SK-N-SH treated with all-trans-retinoic acid at 6 μM for 48 hours (cell line): ENCODE data around the gene RASA3.
"Not testable (repeated sequence)": the region's sequence is repeated elsewhere in the genome, so short reads cannot be mapped to it uniquely, and the experiment has no call there.

Experiments used
- ATAC-seq: fragments of 200-7000 bp; cut with Tn5 transposase; 3 replicates; pipeline ENCODE4 v1.9.1; 2020; ENCODE audit warnings: mild to moderate bottlenecking, moderate library complexity
- ARNTL ChIP-seq: fragments of 450-650 bp; formaldehyde crosslinking; IDR thresholded peaks from 2 replicates; pipeline ENCODE4 v1.5.0; 2020; ENCODE audit warnings: low read depth, mild to moderate bottlenecking, moderate library complexity, borderline replicate concordance
- BACH2 ChIP-seq: fragments of 250-450 bp; sonication (Bioruptor Pico); IDR thresholded peaks from 2 replicates; pipeline ENCODE4 v1.9.0; 2021; ENCODE audit warnings: mild to moderate bottlenecking, borderline replicate concordance
- CREB5 ChIP-seq: fragments of 250-450 bp; sonication (Bioruptor Pico); IDR thresholded peaks from 2 replicates; pipeline ENCODE4 v1.5.1; 2020; ENCODE audit warnings: low read depth, mild to moderate bottlenecking, moderate library complexity
- CSDC2 ChIP-seq: fragments of 250-450 bp; sonication (Bioruptor Pico); IDR thresholded peaks from 2 replicates; pipeline ENCODE4 v1.5.0; 2020; ENCODE audit warnings: mild to moderate bottlenecking, moderate library complexity
- GLIS3 ChIP-seq: fragments of 250-450 bp; sonication (Bioruptor Pico); IDR thresholded peaks from 2 replicates; pipeline ENCODE4 v1.5.0; 2020; ENCODE audit warnings: mild to moderate bottlenecking, moderate library complexity
- ISL1 ChIP-seq: fragments of 250-450 bp; sonication (Bioruptor Pico); IDR thresholded peaks from 2 replicates; pipeline ENCODE4 v2.1.2; 2022; ENCODE audit warnings: mild to moderate bottlenecking, moderate library complexity
- OSR1 ChIP-seq: fragments of 250-450 bp; sonication (Bioruptor Pico); IDR thresholded peaks from 2 replicates; pipeline ENCODE4 v1.8.0; 2022; ENCODE audit warnings: moderate library complexity, mild to moderate bottlenecking, inconsistent platforms
- PATZ1 ChIP-seq: fragments of 250-450 bp; sonication (Bioruptor Pico); IDR thresholded peaks from 2 replicates; pipeline ENCODE4 v1.8.0; 2020; ENCODE audit warnings: mild to moderate bottlenecking, moderate library complexity, borderline replicate concordance
- PPARA ChIP-seq: fragments of 250-450 bp; sonication (Bioruptor Pico); IDR thresholded peaks from 2 replicates; pipeline ENCODE4 v1.5.0; 2020; ENCODE audit warnings: mild to moderate bottlenecking, borderline replicate concordance
- RARB ChIP-seq: fragments of 250-450 bp; sonication (Bioruptor Pico); IDR thresholded peaks from 2 replicates; pipeline ENCODE4 v1.8.0; 2021; ENCODE audit warnings: mild to moderate bottlenecking, moderate library complexity
- SNAI2 ChIP-seq: fragments of 250-450 bp; sonication (Bioruptor Pico); IDR thresholded peaks from 2 replicates; pipeline ENCODE4 v1.5.0; 2020; ENCODE audit warnings: mild to moderate bottlenecking, moderate library complexity
- TCF4 ChIP-seq: fragments of 250-450 bp; sonication (Bioruptor Pico); IDR thresholded peaks from 2 replicates; pipeline ENCODE4 v1.8.0; 2021; ENCODE audit warnings: mild to moderate bottlenecking, moderate library complexity, borderline replicate concordance
- TOX ChIP-seq: fragments of 250-450 bp; sonication (Bioruptor Pico); IDR thresholded peaks from 2 replicates; pipeline ENCODE4 v1.8.0; 2021; ENCODE audit warnings: mild to moderate bottlenecking, moderate library complexity, borderline replicate concordance
- TSHZ2 ChIP-seq: fragments of 250-450 bp; sonication (Bioruptor Pico); IDR thresholded peaks from 2 replicates; pipeline ENCODE4 v1.5.0; 2020; ENCODE audit warnings: mild to moderate bottlenecking, moderate library complexity
- ZC3H10 ChIP-seq: fragments of 250-450 bp; sonication (Bioruptor Pico); IDR thresholded peaks from 2 replicates; pipeline ENCODE4 v1.5.1; 2021; ENCODE audit warnings: mild to moderate bottlenecking, moderate library complexity
- ZFP3 ChIP-seq: fragments of 250-450 bp; sonication (Bioruptor Pico); IDR thresholded peaks from 2 replicates; pipeline ENCODE4 v1.5.0; 2020; ENCODE audit warnings: mild to moderate bottlenecking, moderate library complexity
- ZFP30 ChIP-seq: fragments of 450-650 bp; formaldehyde crosslinking; IDR thresholded peaks from 2 replicates; pipeline ENCODE4 v1.5.0; 2022; ENCODE audit warnings: mild to moderate bottlenecking, moderate library complexity
- ZNF565 ChIP-seq: fragments of 450-650 bp; formaldehyde crosslinking; conservative IDR thresholded peaks from 2 replicates; pipeline ENCODE4 v1.5.0; 2020; ENCODE audit warnings: low read depth, mild to moderate bottlenecking, moderate library complexity
- ZNF70 ChIP-seq: fragments of 450-650 bp; formaldehyde crosslinking; IDR thresholded peaks from 2 replicates; pipeline ENCODE4 v1.5.0; 2020; ENCODE audit warnings: mild to moderate bottlenecking, moderate library complexity

RASA3 gene

GRCh38 chr13:114164053-114164452, 31.6 kb upstream of the RASA3 start (continued):
- TF ChIP-seq CREB5 (no peak), PPARA (no peak), GLIS3 (CRISPR knock-in tag) (no peak), ZC3H10 (no peak), BACH2 (CRISPR knock-in tag) (no peak), RARB (CRISPR knock-in tag) (no peak), SNAI2 (CRISPR knock-in tag) (no peak), TOX (CRISPR knock-in tag) (no peak), ARNTL (no peak)

- ATAC-seq = no peak
- TF ChIP-seq TCF4 = no peak
- TF ChIP-seq ZNF70 = no peak
- TF ChIP-seq TOX (CRISPR knock-in tag) = no peak
- TF ChIP-seq PPARA = no peak
- no peak for TF ChIP-seq SNAI2 (CRISPR knock-in tag)
- TF ChIP-seq ARNTL = no peak
- TF ChIP-seq ZFP30 (CRISPR knock-in tag) = no peak
- no peak for TF ChIP-seq ZFP3 (CRISPR knock-in tag)
- TF ChIP-seq ZC3H10 = no peak
- TF ChIP-seq BACH2 (CRISPR knock-in tag) = no peak
- TF ChIP-seq CREB5 = no peak
These were observed 30.1 kb upstream of the RASA3 start for GRCh38 chr13:114162533-114162922.

GRCh38 chr13:114161644-114162532, 29.5 kb upstream of the RASA3 start:
- ATAC-seq = no peak
- no peak for TF ChIP-seq TSHZ2
- no peak for TF ChIP-seq CSDC2 (CRISPR knock-in tag)
- no peak for TF ChIP-seq PPARA
- TF ChIP-seq BACH2 (CRISPR knock-in tag) = no peak
- no peak for TF ChIP-seq TCF4
- TF ChIP-seq ISL1 = no peak
- no peak for TF ChIP-seq SNAI2 (CRISPR knock-in tag)
- no peak for TF ChIP-seq ZNF565 (CRISPR knock-in tag)
- TF ChIP-seq OSR1 (CRISPR knock-in tag) = no peak
- TF ChIP-seq RARB (CRISPR knock-in tag) = no peak
- no peak for TF ChIP-seq TOX (CRISPR knock-in tag)

GRCh38 chr13:114161028-114161556, 28.7 kb upstream of the RASA3 start:
- TF ChIP-seq TOX (CRISPR knock-in tag) = no peak
- TF ChIP-seq CSDC2 (CRISPR knock-in tag) = no peak
- no peak for TF ChIP-seq ZC3H10
- TF ChIP-seq PATZ1 (CRISPR knock-in tag) = no peak
- ATAC-seq = no peak

GRCh38 chr13:114158869-114159666, 26.6 kb upstream of the RASA3 start:
- ATAC-seq = not testable (repeated sequence)
